Measurements from ENCODE around the gene TMTC2.

GRCh38 chr12:82647853-82648252, 38.9 kb upstream of the TMTC2 start:
- TF ChIP-seq, protein P1, sequence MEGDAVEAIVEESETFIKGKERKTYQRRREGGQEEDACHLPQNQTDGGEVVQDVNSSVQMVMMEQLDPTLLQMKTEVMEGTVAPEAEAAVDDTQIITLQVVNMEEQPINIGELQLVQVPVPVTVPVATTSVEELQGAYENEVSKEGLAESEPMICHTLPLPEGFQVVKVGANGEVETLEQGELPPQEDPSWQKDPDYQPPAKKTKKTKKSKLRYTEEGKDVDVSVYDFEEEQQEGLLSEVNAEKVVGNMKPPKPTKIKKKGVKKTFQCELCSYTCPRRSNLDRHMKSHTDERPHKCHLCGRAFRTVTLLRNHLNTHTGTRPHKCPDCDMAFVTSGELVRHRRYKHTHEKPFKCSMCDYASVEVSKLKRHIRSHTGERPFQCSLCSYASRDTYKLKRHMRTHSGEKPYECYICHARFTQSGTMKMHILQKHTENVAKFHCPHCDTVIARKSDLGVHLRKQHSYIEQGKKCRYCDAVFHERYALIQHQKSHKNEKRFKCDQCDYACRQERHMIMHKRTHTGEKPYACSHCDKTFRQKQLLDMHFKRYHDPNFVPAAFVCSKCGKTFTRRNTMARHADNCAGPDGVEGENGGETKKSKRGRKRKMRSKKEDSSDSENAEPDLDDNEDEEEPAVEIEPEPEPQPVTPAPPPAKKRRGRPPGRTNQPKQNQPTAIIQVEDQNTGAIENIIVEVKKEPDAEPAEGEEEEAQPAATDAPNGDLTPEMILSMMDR (IDR thresholded peaks at IDR 0.05; ENCODE audit: low read length), result no peak
- TF ChIP-seq EZH2 (IDR thresholded peaks at IDR 0.05; ENCODE audit: borderline replicate concordance, low read length), result no peak
